ENCODE measurements around the gene HECW1. TPM values are rescaled to one million over a fixed set of nuclear protein-coding genes. Genes with fewer than 3 reads are reported as not detected.

HECW1 gene
- total RNA-seq, 4 donors from 2014 or later: 1.2 to 3.9 (median 2.0) TPM

- TF ChIP-seq, protein P1, sequence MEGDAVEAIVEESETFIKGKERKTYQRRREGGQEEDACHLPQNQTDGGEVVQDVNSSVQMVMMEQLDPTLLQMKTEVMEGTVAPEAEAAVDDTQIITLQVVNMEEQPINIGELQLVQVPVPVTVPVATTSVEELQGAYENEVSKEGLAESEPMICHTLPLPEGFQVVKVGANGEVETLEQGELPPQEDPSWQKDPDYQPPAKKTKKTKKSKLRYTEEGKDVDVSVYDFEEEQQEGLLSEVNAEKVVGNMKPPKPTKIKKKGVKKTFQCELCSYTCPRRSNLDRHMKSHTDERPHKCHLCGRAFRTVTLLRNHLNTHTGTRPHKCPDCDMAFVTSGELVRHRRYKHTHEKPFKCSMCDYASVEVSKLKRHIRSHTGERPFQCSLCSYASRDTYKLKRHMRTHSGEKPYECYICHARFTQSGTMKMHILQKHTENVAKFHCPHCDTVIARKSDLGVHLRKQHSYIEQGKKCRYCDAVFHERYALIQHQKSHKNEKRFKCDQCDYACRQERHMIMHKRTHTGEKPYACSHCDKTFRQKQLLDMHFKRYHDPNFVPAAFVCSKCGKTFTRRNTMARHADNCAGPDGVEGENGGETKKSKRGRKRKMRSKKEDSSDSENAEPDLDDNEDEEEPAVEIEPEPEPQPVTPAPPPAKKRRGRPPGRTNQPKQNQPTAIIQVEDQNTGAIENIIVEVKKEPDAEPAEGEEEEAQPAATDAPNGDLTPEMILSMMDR (IDR thresholded peaks at IDR 0.05 in 4 of 5, conservative IDR thresholded peaks at IDR 0.05 in 1 of 5): no peak
- no peak for TF ChIP-seq POLR2A (IDR thresholded peaks at IDR 0.05)
- in situ Hi-C loops (cut with MboI; ENCODE audit: low sequenced_read_pairs in 4 of 4): no loop called here
- H3K27ac ChIP-seq: no peak overlapping the region
- intact Hi-C loops (cut with DNase I; ENCODE audit: low total_unique reads): loop anchor here (2.0 kb wide), 1 partner anchor 52 kb away; no protein-coding TSS in a partner anchor
- ATAC-seq (no peak), DNase-seq (no peak)
- no peaks in the 10 kb centered on the region for H3K4me1 ChIP-seq
- H3K9me3 ChIP-seq: no peaks in the 10 kb centered on the region
- no peaks in the 10 kb centered on the region for H3K27me3 ChIP-seq
- H3K4me3 ChIP-seq: no peak overlapping the region
- no peaks in the 10 kb centered on the region for H3K36me3 ChIP-seq
These were observed 428.0 kb downstream of the HECW1 start for GRCh38 chr7:43540471-43540870.

- intact Hi-C loops (cut with DNase I; ENCODE audit: low total_unique reads): no loop called here
- H3K36me3 ChIP-seq: no peaks in the 10 kb centered on the region
- DNase-seq (no peak), ATAC-seq (no peak)
- H3K4me3 ChIP-seq: no peak overlapping the region
- H3K4me1 ChIP-seq: no peaks in the 10 kb centered on the region
- H3K27ac ChIP-seq: no peak overlapping the region
- H3K27me3 ChIP-seq: no peaks in the 10 kb centered on the region
- in situ Hi-C loops (cut with MboI; ENCODE audit: low sequenced_read_pairs in 4 of 4): no loop called here
- H3K9me3 ChIP-seq: no peaks in the 10 kb centered on the region
- TF ChIP-seq, protein P1 (IDR thresholded peaks at IDR 0.05 in 4 of 5, conservative IDR thresholded peaks at IDR 0.05 in 1 of 5): no peak
- TF ChIP-seq POLR2A (IDR thresholded peaks at IDR 0.05): no peak
These were observed 430.3 kb downstream of the HECW1 start for GRCh38 chr7:43542716-43543115.

- Histone ChIP-seq H3K9me3 (no peaks in the 10 kb centered on the region), H3K4me3 (no peak overlapping the region), H3K4me1 (no peaks in the 10 kb centered on the region), H3K27ac (no peak overlapping the region), H3K36me3 (no peaks in the 10 kb centered on the region), H3K27me3 (no peaks in the 10 kb centered on the region)
- DNase-seq (no peak), ATAC-seq (no peak)
- intact Hi-C loops (cut with DNase I; ENCODE audit: low total_unique reads): no loop called here
- TF ChIP-seq, protein P1 (IDR thresholded peaks at IDR 0.05 in 4 of 5, conservative IDR thresholded peaks at IDR 0.05 in 1 of 5): no peak
- TF ChIP-seq POLR2A (IDR thresholded peaks at IDR 0.05): no peak
- in situ Hi-C loops (cut with MboI; ENCODE audit: low sequenced_read_pairs in 4 of 4): no loop called here
These were observed 433.8 kb downstream of the HECW1 start for GRCh38 chr7:43546231-43546630.

DNA sequence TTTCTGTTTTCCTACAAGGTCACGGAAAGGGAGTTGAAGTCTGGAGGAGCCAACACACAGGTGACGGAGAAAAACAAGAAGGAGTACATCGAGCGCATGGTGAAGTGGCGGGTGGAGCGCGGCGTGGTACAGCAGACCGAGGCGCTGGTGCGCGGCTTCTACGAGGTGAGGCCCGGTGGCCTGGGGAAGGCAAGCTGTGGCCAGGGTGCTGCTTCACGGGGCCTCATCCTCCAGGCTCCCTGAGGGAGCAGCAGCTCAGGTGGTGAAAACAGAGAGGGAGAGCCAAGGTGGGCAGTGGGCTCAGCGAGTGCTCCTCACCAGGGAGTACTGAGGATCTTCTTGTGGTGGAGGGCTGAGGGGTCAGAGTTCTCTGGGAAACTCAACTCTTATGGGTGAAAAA is 438.0 kb downstream of the HECW1 start:
- no peaks in the 10 kb centered on the region for H3K27me3 ChIP-seq
- intact Hi-C loops (cut with DNase I; ENCODE audit: low total_unique reads): no loop called here
- in situ Hi-C loops (cut with MboI; ENCODE audit: low sequenced_read_pairs in 4 of 4): no loop called here
- H3K9me3 ChIP-seq: no peaks in the 10 kb centered on the region
- DNase-seq: no peak
- no peak for TF ChIP-seq POLR2A (IDR thresholded peaks at IDR 0.05)
- TF ChIP-seq, protein P1 (IDR thresholded peaks at IDR 0.05 in 4 of 5, conservative IDR thresholded peaks at IDR 0.05 in 1 of 5): no peak
- no peak overlapping the region for H3K27ac ChIP-seq
- H3K4me3 ChIP-seq: no peak overlapping the region
- no peaks in the 10 kb centered on the region for H3K36me3 ChIP-seq
- no peak for ATAC-seq
- peaks cover 0 to 3% of the 10 kb centered on the region in 2 donors for H3K4me1 ChIP-seq

DNA sequence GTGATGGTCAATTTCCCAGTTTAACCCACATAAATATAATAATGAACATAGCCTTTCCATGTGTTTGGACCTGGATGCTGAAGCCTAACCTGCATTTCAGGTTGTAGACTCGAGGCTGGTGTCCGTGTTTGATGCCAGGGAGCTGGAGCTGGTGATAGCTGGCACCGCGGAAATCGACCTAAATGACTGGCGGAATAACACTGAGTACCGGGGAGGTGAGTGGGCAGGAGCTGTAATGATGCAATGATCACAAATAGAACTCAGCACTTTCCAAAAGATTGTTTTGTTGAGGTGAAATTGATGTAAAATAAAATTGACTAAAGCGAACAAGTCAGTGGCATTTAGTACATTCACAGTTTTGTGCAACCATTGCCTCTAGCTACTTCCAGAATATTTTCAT is 439.7 kb downstream of the HECW1 start:
- H3K4me1 ChIP-seq: peaks cover 0 to 3% of the 10 kb centered on the region in 2 donors
- TF ChIP-seq POLR2A (IDR thresholded peaks at IDR 0.05): no peak
- TF ChIP-seq, protein P1 (IDR thresholded peaks at IDR 0.05 in 4 of 5, conservative IDR thresholded peaks at IDR 0.05 in 1 of 5): no peak
- no peak overlapping the region for H3K4me3 ChIP-seq
- no peak for DNase-seq
- no peak overlapping the region for H3K27ac ChIP-seq
- ATAC-seq: no peak
- in situ Hi-C loops (cut with MboI; ENCODE audit: low sequenced_read_pairs in 4 of 4) (no loop called here), intact Hi-C loops (cut with DNase I; ENCODE audit: low total_unique reads) (no loop called here)
- H3K36me3 ChIP-seq: no peaks in the 10 kb centered on the region
- no peaks in the 10 kb centered on the region for H3K27me3 ChIP-seq
- H3K9me3 ChIP-seq: no peaks in the 10 kb centered on the region
